ENCODE data around the gene RIOK1.
"Not testable (repeated sequence)": the region's sequence is repeated elsewhere in the genome, so short reads cannot be mapped to it uniquely, and the experiment has no call there.

RIOK1 gene

DNA sequence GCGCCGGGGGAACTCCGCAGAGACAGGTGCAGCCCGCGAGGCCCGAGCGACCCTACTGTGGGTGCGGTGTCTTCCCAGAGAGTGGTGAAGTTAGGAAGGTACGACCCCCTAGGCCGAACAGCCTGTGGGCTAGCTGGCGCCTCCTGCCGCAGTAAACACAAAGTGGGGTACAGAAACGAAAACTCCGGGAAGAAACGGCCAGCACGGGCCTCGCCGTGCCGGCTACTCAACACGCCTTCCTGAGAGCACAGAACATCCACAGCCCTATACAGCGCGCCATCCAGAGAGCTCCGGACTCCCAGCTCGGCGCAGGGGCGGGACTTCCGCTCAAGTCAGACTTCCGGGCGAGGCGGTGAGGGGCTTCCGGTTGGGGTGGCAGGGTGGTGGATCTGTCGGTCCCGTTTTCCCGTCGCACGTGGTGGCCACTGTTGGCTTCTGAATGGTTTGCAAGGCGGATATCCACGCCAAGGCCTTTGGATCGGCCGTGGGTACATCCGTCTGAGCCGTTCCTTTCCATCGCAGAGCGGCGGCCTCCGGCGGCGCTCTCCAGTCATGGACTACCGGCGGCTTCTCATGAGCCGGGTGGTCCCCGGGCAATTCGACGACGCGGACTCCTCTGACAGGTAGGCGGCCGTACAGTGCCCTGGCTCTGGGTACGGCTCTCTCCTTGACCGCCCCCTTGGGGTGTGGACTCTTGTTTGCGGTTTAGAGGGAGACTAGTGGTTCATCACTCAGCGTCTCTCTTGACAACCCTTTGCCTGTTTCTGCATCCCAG lies at the start of gene RIOK1, which contains the start of gene CAGE1:
TSS of gene RIOK1 (plus strand) at position 358 of the 775 bp plus-strand sequence. CDS start at position 553, 195 bp downstream.
TSS of gene CAGE1 (minus strand) at position 292 of the 775 bp plus-strand sequence. CDS start 2,569 bp downstream, outside the sequence.
- peak; percentile 93 for DNase-seq (ENCODE audit: low read depth)

DNA sequence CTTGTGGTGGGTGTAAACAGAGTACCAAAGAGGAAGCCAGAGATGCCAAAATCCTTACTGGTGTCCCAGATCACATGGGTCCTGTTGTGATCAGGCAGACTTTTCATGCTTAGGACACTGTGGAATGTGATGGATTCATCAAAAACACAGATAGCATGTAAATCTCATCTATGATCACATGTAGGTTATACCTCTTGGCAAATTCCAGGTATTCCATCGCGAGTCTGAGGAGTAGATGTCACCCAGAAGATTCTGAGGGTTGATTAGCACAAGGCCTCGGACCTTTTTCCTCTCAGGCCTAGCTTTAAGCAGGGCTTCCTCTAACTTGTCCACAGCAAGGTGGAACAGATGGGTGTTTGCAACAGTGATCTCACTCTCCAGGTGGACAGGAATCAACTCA lies 48.3 kb upstream of the RIOK1 start:
- DNase-seq (ENCODE audit: low read depth): no peak

DNA sequence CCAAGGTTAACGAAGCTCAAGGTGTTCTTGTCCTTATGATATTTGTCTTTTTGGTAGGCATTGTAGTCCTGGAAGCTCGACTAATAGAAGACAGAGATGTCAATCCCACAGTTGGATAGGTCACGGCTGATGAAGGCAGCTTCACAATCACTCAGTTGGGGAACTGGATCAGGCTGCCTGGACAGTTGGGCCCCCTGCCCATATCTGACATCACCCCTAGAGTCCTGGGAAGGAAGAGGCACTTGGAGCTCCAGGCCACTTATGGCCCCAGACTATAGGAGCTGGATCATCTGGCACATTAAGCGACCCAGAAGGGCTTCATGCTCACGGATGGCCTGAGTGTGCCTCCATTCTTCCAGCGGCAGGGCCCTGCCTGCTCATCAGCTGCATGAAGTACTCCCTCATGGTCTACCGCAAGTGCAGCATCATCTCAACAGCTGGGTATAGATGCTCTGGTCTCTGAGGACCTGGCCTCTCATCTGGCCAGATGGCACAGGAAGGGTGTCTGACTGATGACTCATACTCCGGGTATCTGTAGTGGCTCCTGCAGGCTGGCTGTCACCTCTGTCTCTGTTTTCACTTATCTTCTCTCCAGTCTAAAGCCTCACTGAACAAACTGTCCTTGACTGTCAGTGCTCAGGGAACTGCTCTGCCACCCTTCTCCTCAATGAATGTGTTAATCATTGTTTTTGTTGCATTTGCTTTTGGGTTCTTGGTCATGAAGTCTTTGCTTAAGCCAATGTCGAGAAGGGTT lies 47.4 kb upstream of the RIOK1 start:
- DNase-seq (ENCODE audit: low read depth): no peak

DNA sequence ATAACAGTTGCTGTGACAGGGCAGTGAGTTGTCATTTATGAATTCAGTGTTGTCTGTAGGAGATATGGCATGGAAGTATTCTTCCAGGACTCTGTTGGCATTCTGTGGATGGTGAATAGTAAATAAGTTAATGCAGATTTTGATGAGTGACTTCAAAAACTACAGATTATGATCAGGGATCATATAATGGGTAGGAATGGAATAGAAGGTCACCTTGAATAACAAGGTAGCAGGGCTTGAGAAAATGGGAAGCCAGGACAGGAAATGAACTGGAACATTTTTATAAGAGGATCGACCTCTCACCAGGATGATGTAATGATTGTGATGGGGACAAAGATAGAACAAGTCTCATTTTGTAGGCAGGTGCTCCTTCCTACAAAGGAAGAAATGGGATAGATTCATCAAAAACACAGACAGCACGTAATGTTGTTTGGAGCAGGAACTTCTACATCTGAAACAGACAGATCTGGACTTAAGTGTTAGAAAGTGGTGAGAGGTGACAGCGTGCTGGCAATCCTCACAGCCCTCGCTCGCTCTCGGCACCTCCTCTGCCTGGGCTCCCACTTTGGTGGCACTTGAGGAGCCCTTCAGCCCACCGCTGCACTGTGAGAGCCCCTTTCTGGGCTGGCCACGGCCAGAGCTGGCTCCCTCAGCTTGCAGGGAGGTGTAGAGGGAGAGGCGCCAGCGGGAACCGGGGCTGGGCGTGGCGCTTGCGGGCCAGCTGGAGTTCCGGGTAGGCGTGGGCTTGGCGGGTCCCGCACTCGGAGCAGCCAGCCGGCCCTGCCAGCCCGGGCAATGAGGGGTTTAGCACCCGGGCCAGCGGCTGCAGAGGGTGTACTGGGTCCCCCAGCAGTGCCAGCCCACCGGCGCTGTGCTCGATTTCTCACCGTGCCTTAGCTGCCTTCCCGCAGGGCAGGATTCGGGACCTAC lies 45.8 kb upstream of the RIOK1 start:
- no peak for DNase-seq (ENCODE audit: low read depth)

DNA sequence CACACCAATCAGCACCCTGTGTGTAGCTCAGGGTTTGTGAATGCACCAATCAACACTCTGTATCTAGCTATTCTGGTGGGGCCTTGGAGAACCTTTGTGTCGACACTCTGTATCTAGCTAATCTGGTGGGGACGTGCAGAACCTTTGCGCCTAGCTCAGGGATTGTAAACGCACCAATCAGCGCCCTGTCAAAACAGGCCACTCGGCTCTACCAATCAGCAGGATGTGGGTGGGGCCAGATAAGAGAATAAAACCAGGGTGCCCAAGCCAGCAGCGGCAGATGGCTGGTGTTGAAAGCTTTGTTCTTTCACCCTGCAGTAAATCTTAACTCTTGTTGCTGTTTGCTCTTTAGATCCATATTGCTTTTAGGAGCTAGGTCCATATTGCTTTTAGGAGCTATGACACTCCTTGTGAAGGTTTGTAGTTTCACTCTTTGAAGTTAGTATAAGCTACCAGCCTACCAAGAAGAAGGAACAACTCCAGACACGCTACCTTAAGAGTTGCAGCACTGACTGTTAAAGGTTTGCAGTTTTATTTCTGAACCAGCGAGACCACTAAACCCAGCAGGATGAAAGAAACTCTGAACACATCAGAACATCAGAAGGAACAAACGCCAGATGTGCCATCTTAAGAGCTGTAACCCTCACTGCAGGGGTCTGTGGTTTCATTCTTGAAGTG lies 44.7 kb upstream of the RIOK1 start:
- not testable (repeated sequence) for DNase-seq (ENCODE audit: low read depth)

DNA sequence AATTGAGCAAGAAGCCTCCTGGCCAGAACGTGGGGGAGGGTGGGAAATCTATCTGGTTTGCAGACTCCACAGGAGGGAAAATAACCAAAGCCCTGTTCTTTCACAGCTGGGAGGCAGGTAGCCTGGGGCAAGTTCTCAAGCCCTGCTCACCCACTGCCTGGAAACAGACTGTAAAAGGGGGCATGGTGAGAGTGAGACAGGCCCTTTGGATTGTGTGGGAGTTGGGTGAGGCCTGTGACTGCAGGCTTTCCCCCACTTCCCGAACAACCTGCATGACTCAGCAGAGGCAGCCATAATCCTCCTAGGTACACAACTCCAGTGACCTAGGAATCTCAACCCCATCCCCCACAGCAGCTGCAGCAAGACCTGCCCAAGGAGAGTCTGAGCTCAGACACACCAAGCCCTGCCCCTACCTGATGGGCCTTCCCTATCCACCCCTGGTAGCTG lies 42.0 kb upstream of the RIOK1 start:
- peak; percentile 55 for DNase-seq (ENCODE audit: low read depth)

DNA sequence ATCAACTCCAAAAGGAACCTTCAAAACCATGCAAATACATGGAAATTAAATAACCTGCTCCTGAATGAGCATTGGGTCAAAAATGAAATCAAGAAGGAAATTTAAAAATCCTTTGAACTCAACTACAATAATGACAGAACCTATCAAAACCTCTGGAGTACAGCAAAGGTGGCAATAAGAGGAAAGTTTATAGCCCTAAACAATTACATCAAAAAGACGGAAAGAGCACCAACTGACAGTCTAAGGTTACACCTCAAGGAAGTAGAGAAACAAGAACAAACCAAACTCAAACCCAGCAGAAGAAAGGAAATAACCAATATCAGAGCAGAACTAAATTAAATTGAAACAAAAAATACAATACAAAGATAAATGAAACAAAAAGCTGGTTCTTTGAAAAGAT lies 39.0 kb upstream of the RIOK1 start:
- not testable (repeated sequence) for DNase-seq (ENCODE audit: low read depth)

DNA sequence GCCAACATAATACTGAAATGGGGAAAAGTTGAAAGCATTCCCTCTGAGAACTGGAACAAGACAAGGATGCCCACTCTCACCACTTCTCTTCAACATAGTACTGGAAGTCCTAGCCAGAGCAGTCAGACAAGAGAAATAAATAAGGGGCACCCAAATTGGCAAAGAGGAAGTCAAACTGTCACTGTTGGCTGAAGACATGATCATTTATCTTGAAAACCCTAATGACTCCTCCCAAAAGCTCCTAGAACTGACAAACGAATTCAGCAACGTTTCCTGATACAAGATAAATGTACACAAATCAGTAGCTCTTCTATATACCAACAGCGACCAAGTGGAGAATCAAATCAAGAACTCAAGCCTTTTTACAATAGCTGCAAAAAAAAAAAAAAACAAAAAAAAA lies 37.7 kb upstream of the RIOK1 start:
- DNase-seq (ENCODE audit: low read depth): not testable (repeated sequence)

DNA sequence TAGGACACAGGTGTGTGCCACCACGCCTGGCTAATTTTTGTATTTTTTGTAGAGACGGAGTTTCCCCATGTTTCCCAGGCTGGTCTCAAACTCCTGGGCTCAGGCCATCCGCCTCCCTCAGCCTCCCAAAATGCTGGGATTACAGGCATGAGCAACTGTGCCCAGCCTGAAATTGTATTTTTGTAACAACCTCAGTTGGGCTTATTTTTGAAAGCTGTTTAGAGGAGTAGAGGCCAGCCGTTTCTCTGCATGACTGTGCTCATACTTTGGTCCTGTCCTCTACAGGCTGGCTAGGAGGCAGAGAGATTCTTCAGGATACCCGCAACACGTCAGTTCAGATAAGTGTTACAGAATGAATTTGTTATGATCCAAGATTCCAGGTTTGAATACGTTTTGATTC lies 22.2 kb upstream of the RIOK1 start:
- DNase-seq (ENCODE audit: low read depth): no peak

DNA sequence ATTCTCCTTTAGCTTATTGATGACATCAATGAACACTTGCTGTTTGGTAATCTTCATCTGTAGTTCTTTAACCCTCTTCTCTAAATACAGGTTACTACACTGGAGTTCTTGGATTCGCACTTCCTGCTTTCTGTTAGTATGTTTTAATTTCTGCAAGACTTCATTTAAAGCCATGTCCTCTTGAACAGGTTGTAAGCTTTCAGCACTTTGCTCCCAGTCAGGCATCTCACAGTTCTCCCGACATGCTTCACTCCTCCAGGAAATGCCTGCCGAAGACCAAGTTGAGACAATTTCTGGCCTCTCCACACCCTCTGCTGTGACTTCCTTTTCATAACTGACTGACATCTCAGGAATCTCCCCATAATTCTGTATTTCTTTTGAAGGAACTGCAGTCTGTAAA lies 15.9 kb upstream of the RIOK1 start:
- no peak for DNase-seq (ENCODE audit: low read depth)

DNA sequence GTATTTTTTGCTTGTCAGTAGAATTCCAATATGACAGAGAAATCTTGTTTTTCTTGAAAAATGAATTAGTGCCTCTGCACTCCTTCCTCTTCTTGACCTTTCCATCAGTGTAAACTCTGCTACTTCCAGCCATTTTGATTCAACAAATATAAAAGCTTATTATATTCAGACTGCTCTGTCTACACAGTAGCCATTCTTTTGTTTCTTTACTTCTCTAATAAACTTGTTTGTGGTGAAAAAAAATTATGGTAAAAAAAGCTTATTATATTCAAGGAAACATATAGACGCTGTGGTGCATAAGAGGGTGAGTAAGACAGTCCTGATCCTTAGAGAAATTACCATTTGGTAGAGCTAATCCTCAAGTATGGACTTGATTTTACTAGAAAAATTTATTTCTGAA lies 11.6 kb upstream of the RIOK1 start:
- no peak for DNase-seq (ENCODE audit: low read depth)

DNA sequence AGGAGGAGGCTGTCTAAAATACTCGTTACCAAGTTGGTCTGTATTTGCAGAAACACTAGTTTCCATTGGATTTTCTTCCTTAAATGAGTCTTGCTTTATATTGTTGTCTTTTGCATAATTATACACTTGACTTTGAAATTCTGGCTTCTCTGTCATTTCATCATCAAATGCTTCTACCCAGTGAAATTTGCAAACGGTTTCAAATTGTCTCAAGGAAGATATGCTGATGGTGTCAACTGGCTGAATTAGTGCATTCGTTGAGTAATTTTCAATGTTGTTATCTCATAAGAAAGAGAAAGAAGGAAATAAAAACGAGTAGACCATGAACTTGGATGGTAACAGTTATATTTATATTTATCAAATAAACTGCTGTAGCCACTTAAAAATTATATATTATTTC lies 10.9 kb upstream of the RIOK1 start:
- DNase-seq (ENCODE audit: low read depth): no peak

DNA sequence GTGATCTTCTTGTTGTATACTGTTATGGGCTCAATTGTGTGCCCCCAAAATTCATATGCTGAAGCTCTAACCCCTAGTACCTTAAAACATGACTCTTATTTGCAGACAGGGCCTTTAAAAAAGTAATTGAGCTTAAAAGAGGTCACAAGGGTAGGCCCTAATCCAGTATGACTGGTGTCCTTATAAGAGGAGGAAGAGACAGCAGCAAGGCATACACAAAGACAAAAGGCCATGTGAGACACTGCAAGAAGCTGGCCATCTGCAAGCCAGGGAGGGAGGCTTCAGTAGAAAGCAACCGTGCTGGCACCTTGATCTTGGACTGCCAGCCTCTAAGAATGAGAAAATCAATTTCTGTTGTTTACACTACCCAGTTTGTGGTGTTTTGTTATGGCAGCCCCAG lies 8.5 kb upstream of the RIOK1 start:
- no peak for DNase-seq (ENCODE audit: low read depth)

DNA sequence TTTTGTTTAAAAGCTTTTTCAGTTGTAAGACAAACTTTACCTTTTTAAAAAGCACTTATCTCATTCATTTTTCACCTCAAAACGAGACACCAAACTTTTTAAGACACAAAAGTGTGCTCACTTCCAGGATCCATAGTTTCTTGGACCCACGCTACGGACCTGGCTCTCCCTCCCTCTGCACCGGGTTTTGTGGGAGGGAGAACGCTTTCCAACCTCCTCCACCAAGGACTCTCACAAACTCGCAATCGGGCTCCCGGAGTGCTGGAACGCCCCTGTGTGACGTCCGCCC lies 502 bp upstream of the RIOK1 start:
- peak; percentile 56 for DNase-seq (ENCODE audit: low read depth)

DNA sequence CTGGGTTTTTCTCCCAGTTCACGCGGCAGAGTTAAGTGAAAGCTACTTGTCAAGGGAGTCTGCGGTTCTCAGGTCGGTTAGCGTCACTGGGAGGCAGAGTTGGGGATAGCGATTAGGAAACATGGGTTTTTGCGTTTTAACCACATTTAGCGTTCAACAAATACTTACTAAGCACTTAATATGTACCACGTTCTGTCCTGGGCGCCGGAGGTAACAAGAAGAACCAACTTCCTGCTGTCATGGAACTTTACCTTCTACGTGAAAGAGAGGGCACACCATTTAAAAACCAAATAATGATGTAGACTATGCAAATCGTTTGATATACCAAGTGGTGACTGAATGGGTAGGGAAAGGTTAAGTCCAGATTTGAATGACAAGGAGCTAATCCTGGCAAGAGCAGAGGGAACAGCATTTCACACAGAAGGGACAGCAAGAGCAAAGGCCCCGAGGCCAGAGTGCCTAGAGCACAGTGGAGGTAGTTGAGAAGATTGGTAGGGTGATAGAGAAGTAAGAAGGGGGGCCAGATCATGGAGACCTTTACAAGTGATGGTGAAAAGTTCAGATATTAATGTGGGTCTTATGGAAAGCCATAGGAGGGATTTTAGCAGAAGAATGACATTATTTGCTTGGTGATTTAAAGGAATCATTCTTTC lies 744 bp downstream of the RIOK1 start:
- DNase-seq (ENCODE audit: low read depth): no peak

DNA sequence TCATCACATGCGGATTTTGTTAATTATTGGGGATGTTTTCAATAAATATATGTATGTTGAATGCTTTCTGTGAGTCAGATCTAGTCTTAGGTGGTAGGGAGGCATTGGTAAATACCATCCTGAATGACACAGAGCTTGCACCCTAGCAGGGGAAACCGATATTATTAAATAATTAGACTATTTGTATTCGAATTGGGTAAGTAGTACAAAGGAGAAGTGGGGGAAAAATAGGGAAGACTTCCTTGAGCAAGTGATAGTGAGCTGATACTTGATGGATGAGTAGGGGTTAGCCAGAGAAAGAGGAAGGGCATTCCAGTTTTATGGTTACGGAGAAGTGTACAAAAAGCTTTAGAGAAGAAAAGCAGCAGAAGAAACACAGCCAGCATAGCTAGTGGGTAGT lies 1.5 kb downstream of the RIOK1 start:
- DNase-seq (ENCODE audit: low read depth): peak; percentile 12

DNA sequence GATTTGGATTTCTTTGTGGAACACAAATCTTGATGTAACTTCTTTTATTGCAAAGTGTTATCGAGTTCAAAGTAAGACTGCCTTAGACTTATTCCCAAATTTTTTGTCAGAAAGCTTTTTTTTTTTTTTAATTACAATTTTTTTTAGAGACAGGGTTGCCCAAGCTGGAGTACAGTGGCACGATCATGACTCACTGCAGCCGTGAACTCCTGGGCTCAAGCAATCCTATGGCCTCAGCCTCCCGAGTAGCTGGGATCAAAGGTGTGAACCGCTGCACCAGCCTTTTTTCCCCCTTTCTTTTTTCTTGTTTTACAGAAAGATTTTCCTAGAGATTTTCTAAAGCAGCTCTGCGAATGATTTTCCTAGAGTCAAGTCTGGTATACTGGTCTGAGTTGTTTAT lies 2.8 kb downstream of the RIOK1 start:
- DNase-seq (ENCODE audit: low read depth): peak; percentile 47

DNA sequence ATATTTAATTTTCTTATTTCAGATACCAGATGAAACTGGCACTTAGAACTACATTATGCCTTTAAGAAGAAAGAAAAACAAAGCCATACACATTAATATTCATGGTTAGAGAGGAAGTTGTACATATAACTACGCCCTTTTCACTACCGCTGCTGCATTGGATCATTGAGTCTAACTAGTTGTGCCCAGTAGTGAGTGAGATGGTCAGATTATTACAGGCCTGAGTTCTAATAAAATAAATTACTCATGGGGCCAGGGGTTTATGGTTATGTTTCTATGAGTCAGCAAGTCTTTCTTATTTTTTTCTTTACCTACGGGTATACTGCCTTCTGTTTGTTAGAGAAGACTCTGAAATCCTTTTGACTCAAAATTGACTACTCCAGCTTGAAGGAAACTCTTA lies 11.5 kb downstream of the RIOK1 start:
- DNase-seq (ENCODE audit: low read depth): peak; percentile 29

DNA sequence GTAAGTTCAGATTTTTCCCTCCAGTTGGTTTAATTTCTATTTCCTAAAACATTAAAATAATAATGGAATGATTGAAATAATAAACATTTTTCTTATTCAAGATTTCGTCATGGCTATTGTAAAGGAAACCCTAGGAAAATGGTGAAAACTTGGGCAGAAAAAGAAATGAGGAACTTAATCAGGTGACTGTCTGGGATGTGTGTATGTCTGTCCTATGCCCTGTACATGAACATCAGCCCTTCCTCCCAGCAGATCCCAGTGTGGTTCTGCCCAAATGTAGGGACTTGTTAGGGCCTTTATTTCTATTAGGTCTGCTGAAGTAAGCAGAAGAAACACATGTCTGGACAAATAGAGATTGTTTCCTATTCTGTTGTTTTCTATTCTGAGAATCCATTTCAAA lies 13.1 kb downstream of the RIOK1 start:
- DNase-seq (ENCODE audit: low read depth): no peak

DNA sequence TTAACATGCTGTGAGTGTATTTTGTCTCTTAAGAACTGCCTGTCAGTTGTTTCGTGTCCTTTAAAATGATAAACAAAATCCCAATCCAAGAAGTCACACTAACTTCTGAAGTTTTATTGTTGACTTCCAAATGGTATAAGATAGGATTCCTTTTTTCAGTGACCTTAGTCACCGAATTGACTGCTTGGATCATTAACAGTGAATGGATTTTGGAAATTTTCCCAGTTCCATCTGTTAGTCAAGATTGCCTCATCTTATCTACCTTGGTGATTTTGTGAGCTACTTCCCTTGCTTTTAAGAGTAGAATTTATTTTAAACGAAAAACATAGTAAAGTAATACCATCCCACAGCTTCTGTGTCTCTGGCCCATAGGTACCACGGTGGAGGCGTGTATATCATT lies 14.9 kb downstream of the RIOK1 start:
- DNase-seq (ENCODE audit: low read depth): no peak

DNA sequence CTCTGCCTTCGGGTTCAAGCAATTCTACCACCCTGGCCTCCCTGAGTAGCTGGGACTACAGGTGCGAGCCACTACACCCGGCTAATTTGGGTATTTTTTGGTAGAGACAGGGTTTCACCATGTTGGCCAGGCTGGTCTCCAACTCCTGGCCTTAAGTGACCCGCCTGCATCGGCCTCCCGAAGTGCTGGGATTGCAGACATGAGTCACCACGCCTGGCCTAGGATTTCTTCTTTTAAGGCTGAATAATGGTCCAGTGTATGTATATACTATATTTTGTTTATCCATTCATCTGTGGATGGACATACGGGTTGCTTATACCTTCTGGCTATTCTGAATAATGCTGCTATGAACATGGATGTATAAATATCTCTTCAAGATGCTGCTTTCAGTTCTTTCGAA lies 17.1 kb downstream of the RIOK1 start:
- no peak for DNase-seq (ENCODE audit: low read depth)
